GM18499 (cell line): ENCODE measurements around the gene PTPRG.
"Not testable (repeated sequence)": the region's sequence is repeated elsewhere in the genome, so short reads cannot be mapped to it uniquely, and the experiment has no call there.

Experiments
- ATAC-seq: cut with Tn5 transposase; IDR thresholded peaks from one replicate; pipeline ENCODE4 v1.9.1; 2021; ENCODE audit warnings: moderate number of reproducible peaks; ENCODE audit not compliant: insufficient read depth, unreplicated experiment

The PTPRG gene

DNA sequence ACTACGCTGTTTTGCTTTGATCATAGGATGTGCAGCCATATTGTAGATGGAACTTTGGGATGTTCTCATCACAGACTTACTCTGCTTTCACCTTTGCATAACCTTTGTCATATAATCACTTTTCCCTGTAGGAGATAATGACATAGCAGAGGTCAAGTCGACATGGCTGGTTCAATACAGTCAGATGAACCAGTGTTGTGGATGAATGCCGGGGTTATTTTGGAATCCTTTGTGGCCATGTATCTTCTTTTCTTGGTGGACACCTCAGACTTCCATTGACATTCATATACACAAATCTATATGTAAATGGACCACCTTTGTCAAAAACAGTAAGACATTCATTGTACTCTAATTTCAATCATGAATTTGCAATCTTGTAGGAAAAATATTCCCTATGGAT is 180.2 kb downstream of the PTPRG start:
- no peak for ATAC-seq

DNA sequence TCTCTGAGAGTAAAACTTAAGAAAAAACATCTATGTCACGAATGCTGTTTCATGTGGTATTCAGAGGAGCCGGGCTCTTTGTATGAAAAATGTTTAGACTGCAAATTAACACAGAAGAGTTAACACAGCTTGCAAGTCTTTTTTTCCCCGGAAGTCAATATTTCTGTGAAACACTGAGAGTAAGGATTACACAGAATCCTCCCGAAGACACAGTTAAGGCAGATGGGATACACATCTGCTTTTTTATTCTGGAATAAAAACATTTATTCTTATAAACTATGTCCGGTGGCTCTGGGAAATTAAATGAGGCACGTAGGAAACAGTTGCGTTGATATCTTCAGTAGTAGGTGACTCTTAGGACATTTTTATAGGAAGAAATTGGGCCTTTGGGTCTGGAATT is 180.6 kb downstream of the PTPRG start:
- ATAC-seq, result no peak

DNA sequence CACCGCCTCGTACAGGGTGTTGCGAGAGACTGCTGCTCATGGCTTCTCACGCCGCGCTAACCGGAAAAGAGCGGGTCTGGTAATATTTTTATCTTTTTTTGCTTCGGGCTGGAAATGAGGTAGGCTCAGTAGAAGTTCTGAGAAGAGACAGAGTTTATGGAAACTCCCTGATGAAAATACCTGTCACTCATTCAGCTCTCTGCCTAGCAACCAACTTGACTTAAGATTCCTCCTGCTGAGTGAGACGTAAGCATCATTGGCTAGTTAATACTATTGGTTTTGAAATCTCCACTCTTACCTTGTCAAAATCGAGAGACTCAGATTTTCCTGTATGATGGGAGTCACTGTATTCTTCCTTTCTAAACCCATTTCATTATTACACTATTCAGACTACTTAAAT is 181.7 kb downstream of the PTPRG start:
- no peak for ATAC-seq

DNA sequence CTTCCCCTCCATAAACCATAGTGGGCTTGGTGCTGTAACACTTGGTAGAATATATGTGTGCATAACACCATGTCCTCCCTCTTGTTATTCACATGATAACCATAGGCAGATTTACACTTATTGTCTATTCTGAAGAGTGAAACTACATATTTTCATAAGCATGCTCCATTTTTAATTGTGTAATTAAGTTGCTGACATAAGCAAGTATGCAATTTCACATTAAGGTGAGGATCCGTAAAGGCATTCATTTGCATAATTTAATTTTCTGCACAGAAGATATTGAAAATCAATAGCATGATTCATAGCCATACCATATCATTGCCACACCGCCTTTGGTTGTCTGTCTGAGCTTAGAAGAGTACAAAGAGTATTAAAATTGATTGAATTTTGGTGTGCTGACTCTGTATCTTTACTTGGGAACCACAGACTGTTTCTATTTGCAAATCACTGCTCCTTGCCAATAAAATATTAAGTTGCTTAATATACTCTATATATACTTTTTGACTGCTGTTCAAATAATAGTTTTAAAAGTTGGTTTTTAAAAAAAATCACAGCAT is 182.4 kb downstream of the PTPRG start:
- ATAC-seq, result no peak

DNA sequence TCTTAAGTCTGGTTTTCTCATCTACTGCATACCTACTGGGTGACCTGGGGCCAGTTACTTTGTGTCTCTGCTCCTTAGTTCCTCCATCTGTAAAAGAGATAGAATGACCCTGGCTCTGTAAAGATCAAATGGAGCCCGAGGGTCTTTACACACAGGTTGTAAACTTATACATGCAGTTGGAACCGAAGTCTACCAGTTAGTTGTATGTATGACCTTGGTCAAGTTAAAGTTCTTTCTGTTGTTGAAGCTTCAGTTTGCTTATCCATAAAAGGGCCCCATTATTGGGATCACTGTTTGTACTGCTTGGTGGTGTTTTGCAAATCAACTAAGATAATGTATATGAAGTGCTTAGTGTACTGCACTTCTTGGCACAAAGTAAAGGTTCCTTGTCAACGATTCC is 186.9 kb downstream of the PTPRG start:
- no peak for ATAC-seq

DNA sequence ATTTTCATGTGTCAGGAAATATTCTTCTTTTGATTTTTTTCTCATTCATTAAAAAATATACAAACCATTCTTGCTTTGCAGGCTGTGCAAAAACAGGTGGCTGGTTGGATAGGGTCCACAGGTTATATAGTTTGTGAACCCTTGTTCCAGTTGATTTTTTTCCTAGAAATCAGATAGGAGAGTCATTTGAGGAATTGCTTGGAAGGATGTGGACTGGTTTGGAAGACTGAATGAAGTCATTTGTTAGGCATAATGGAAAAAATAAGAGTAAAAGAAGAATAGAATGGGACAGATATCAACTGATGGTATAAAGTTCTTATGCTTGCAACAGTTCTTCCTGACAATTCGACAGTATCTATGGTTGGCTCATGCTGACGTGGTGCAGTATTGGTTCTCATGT is 189.4 kb downstream of the PTPRG start:
- ATAC-seq, result no peak

DNA sequence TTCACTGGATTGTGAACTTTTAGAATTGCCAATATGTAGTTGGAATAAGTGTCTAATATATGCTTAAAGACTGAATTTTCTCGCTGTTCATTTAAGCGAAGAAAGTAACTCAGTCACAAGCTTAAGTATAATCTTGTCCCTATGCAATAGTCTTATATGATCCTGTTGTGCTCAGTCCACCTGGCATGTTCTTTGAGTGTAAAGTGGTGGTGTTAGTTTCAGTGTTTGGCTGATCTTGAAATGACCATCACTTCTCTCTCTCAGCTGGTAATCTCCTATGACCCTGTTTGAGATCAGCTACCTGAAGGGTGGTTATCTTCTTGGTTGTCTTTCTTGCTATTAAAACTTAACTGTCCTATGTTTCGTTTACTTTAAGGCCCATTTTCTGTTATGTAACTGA is 197.5 kb downstream of the PTPRG start:
- ATAC-seq, result no peak

DNA sequence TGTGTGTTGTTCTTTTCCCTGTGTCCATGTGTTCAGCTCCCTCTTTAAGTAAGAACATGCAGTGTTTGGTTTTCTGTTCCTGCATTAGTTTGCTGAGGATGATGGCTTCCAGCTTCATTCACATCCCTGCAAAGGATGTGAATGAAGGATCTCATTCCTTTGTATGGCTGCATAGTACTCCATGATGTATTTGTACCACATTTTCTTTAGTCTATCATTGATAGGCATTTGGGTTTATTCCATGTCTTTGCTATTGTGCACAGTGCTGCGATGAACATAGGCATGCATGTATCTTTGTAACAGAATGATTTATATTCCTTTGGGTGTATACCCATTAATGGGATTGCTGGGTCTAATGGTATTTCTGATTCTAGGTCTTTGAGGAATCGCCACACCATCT is 199.4 kb downstream of the PTPRG start:
- ATAC-seq, result not testable (repeated sequence)

DNA sequence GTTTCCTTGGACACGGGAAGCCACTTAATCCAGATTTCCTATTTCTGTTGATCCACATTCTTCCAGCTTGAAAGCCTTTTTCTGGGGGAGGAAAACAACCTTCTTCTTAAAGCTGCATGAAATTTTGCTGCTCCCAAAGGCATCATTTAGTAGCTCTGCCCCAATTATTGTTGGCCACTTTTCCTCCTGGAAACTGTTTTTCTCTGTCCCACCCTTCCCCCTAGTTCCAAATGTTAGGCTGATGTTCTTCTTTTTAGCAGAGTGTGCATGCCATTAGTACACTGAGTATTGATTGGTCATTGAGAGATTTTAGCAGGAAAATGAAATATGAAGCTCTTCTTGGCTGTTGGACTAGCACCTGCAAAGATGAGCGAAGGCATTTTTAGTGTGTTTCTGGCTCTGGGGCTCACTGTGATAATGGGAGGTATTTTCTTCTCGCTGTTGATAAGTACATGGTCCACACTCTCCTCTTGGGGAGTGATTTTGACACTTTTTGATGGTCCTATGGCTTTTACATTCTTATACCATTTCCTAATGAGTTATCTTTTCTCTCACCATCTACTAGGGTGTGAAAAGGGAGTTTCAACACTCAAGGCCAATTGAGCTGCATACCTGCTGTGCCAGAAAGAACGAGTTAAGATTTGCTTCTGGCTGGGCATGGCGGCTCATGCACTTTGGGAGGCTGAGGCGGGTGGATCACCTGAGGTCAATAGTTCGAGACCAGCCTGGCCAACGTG is 200.5 kb downstream of the PTPRG start:
- ATAC-seq, result no peak

DNA sequence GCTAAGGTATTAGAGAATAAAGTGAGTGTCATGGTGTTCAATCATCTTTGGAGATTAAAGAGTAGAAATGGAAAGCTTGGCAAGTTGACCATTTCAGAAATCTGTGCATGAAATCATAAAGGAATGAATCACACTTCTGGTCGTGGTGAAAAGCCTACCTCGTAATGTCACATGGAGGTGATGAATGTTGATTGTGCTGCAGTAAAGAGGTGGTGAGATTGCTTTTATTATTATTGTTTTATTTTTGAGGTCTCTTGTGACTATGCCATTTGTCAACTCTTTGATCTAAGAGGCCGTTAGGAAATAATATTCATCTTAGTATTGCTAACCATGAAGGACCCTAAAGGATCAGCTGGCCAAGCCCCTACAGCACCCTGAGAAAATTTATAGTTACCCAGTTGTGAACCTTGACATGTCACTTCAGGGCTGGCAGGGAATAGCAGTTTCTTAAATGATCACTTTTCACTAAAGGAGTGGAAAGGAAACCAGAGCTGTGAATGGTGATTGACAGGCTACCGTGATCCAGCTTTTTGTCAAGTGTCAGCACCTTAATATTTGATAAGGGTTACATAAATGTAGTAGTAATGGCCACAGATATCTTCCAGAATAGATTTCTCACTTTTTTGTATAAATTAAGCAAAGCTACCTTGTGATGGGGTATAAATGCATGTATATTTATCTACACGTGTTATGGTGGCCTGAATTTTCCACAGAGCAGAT is 203.9 kb downstream of the PTPRG start:
- ATAC-seq, result no peak

DNA sequence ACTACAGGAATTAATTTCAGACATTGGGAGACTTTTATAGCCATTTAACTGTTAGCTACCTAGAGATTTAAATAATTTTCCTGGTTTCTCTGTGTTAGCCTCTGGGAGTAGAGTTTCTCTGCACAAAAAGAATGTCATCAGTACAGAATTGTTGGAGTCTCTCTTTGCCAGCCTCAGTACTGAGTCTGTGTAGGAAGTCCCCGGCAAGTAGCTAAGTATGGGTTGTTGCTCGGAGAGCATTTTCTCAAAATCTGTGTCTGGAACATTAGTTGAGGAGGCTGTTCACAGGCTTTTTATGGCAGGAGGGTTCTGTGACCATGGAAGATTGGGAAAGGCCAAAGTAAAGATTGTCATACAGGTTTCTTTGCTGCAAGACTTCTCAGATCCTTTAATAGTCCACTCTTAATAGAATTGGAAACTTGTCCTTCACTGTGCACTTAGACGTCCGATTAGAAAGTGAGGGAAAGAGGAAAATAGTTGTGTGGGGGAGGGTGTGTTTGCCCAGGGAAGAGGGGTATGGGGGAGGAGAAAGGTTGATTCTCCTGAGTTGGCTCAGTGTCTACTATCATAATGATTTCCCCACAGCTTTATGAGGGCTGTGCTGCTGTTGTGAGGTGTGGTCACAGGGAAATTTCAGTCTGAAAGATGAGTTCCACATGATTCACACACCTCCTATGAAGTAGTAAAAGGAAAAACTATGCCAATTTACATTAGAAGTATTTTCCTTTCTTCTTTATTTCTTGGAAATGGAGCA is 207.1 kb downstream of the PTPRG start:
- no peak for ATAC-seq

DNA sequence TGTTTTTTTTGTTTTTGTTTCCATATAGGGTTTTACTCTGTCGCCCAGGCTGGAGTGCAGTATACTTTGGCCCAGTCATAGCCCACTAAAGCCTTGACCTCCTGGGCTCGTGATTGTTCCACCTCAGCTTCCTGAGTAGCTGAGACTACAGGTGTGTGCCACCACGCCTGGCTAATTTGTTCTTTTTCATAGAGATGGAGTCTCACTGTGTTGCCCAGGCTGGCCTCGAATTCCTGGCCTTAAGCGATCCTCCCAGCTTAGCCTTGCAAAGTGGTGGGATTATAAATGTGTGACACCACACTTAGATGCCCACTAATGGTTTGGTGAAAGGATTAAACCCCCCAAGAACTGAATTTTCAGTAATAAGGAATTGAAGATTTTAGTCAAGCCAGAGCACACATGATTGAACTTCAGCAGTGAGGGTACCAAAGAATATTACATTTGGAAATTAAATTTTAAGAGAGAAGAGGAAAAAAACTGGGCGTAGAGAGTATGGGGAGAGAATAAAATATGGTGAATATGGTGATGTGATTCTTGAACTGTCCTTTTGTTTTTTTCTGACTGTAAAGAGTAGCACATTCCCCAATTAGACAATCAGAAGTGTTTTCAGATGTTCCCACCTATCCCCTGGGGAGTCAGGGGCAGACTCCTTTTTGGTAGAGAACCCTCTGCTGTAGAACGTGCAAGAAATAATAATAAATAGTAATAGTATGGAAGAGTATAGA is 208.1 kb downstream of the PTPRG start:
- no peak for ATAC-seq

DNA sequence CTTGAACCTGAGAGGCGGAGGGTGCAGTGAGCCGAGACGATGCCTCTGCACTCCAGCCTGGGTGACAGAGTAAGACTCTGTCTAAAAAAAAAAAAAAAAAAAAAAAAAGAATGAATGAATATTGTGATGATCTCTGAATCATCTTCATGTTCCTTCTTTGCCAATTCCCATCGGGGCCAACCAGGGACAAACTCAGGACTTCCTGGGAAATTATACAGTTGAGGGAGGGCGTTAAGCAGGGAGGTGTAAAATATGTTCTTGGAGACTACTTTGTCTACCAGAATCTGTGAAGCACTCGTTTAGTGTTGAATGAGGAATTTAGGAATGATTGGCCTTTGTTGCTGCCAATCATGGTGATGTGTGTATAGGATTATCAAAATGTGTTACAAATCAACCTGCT is 210.6 kb downstream of the PTPRG start:
- ATAC-seq, result no peak

DNA sequence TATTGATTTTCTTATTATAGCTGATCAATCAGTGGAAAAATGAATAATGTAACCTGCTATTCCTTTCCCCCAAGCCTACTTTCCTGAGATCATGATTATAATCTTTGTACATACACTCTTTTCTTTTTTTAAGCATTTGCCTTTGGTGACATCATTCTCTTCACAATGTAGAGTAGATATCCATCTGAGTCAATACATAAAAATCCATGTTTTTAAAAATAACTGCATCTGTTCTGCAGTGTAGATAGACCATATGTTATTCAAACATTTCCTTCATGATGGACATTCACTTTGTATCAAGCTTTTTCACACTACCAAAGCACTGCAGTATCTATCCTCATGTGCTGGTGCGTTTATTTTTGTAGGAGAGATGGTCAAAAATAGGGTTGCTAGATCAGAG is 211.1 kb downstream of the PTPRG start:
- ATAC-seq, result no peak

DNA sequence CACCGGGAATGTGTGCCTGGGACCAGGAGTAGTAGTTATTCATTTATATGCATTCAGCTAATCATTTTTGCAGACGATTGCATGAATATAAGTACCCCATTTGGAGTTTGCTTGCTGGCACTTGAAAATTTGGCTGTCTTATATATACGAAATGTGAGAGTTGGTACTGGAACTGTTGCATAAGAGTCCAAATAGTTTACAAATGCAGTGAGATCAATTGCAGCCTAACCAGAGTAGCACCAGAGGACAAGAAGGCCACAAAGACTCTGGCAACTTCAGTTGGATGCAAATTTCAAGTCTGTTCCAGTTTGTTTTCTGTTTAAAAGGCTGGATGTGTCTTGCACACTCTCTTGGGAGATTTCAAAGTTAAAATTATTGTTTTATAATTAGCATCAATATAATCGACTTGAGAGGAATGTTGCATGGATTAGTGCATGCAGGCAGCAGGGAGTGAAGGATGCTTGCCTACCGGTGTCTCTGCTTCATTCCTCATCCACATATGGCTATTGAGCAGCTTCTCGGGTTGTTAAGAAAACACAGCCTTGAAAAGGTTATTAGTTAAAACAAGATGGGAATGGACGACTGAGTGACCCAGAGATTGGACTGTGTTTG is 213.0 kb downstream of the PTPRG start:
- ATAC-seq, result no peak

DNA sequence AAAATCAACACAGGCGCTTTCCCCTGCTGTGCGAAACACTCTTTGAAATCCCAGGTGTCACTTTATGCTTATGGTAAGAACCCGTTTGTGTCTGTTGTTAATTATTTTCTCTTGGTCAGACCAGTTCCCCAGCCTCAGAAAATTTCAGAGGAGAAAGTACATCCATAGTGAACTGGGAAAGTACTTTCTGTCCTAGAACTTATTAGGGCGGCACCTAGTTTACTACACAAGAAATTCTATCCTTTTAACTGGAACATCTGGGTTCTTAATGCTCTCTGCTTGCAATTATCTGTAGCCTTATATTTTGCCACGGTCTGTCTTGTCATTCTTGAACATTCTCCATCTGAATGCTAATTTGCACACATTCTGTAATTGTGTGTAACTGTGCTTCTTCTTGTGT is 215.0 kb downstream of the PTPRG start:
- ATAC-seq, result no peak

DNA sequence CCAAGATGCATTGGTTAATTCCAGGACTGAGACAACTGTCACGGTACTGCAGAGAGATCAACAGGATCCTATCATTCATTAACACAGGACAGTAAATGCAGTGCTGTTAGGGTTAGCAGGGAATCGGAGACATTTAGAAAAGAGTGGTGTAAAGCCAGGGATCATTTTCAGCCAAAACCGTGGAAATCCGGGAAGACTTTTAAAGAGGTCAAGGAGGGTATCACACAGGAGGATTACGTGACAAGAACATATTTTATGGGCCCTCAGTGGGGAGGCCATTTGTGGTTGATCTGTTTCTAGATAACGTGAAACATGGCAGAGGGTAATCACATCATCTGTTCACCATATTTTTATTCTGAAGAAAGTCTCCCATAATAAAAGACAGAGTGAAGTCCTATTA is 216.1 kb downstream of the PTPRG start:
- no peak for ATAC-seq

DNA sequence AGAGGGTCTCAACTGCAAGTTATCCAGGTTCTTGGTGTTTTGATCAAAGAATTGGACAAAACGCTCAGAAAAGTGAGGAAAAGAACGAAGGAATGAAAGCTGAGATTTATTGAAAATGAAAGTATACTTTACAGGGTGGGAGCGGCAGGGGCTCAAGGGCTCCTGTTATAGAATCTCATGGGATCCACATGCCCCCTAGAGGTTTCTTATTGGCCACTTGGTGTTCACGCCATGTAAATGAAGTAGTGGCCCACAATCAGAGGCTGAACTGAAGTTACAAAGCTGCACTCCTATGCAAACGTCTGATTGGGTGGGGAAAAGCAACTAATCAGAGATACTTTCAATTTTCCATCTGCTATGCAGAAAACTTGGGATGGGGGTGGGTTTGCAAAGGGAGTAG is 216.7 kb downstream of the PTPRG start:
- no peak for ATAC-seq

DNA sequence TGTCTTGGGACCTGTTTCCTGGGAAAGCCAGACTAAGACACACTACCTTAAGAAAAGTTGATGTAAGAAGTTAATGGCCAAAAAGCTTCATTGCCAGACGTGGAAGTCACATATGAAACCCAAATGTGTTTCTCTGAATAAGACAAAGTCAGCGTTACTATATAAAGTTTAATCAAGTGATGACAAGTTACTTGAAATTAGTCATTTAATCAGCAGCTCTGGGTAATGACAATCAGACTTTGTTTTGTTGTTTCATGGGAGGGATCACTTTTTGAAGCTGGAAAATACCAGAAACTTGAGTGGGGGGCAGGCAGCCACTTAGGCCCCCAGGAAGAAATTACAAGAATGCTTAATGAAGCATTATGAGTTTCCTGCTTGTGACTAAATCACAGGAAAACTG is 218.6 kb downstream of the PTPRG start:
- ATAC-seq, result no peak
